K562 (cell line): ENCODE measurements around the gene SERPINB7.

ENCODE experiments used
- CTCF ChIP-seq, 3 experiments: IDR thresholded peaks in 2 of 3; conservative IDR thresholded peaks in 1 of 3; 2 replicates each; pipeline ENCODE4 v1.5.1; 2011 to 2012; ENCODE audit warnings: low read length in 3 of 3, mild to moderate bottlenecking in 3 of 3, control low read depth in 2 of 3, improper control_type of control experiment in 1 of 3, inconsistent platforms in 1 of 3, low read depth in 1 of 3, mixed read lengths in 1 of 3, moderate library complexity in 1 of 3; ENCODE audit not compliant: insufficient read depth in 2 of 3
- EZH2 ChIP-seq: IDR thresholded peaks from 2 replicates; pipeline ENCODE4 v1.6.1; 2012; ENCODE audit warnings: low read depth, mild to moderate bottlenecking, inconsistent platforms, low read length, borderline replicate concordance
- HLTF ChIP-seq: fragments of 450-650 bp; IDR thresholded peaks from 2 replicates; pipeline ENCODE4 v1.6.1; 2016
- KDM4B ChIP-seq, 2 experiments: fragments of 450-650 bp in 1 of 2; sonication (generic) in 1 of 2; IDR thresholded peaks; 2 replicates each; pipeline ENCODE4 v1.6.1; 2016 to 2017; ENCODE audit warnings: borderline replicate concordance in 2 of 2, antibody characterized with exemption in 1 of 2, low read depth in 1 of 2, mild to moderate bottlenecking in 1 of 2
- SMAD2 ChIP-seq: fragments of 150-350 bp; IDR thresholded peaks from 2 replicates; pipeline ENCODE4 v1.6.1; 2014; ENCODE audit warnings: low read depth, mild to moderate bottlenecking, low read length
- SOX6 ChIP-seq: fragments of 450-650 bp; IDR thresholded peaks from 2 replicates; pipeline ENCODE4 v1.6.1; 2014; ENCODE audit warnings: mild to moderate bottlenecking
- ZNF175 ChIP-seq: fragments of 200-800 bp; sonication (Bioruptor generic); IDR thresholded peaks from 2 replicates; pipeline ENCODE4 v1.6.1; 2016; ENCODE audit warnings: low read depth, mild to moderate bottlenecking, missing genetic modification characterization, missing compliant biosample characterization

- TF ChIP-seq EZH2 (no peak), KDM4B (IDR thresholded peaks at IDR 0.05; ENCODE audit: borderline replicate concordance in 2 of 2, low read depth in 1 of 2) (no peak), SOX6 (no peak), SMAD2 (no peak), CTCF (IDR thresholded peaks at IDR 0.05 in 2 of 3, conservative IDR thresholded peaks at IDR 0.05 in 1 of 3; ENCODE audit: insufficient read depth in 2 of 3, low read depth in 1 of 3, low read length in 3 of 3) (no peak), HLTF (no peak), ZNF175 (CRISPR knock-in tag) (no peak)
Measured at GRCh38 chr18:63817441-63818051, 42.3 kb downstream of the SERPINB7 start.
